Mesenchymal stem cell (in vitro differentiated cells and primary cell): ENCODE measurements around the gene ZFP64.

Experiments used
- DNase-seq: peaks from one replicate; pipeline ENCODE4 v3.0.0-alpha.2; 2013
- H2AFZ ChIP-seq: one replicate; pipeline ENCODE4 v1.6.1; 2013; ENCODE audit warnings: low read depth, mild to moderate bottlenecking, control low read depth, inconsistent platforms, low read length, moderate library complexity
- H2AK5ac ChIP-seq: 2 replicates; pipeline ENCODE4 v1.6.1; 2013; ENCODE audit warnings: low read length, moderate library complexity, mild to moderate bottlenecking, inconsistent platforms; ENCODE audit not compliant: severe bottlenecking
- H2BK120ac ChIP-seq: one replicate; pipeline ENCODE4 v1.6.1; 2013; ENCODE audit warnings: low read depth, mild to moderate bottlenecking, inconsistent platforms, low read length, moderate library complexity
- H2BK12ac ChIP-seq, 2 experiments: one replicate each; pipeline ENCODE4 v1.6.1; 2013; ENCODE audit warnings: inconsistent platforms in 2 of 2, low read length in 2 of 2, mild to moderate bottlenecking in 2 of 2, moderate library complexity in 2 of 2, control low read depth in 1 of 2
- H2BK15ac ChIP-seq: one replicate; pipeline ENCODE4 v1.6.1; 2013; ENCODE audit warnings: mild to moderate bottlenecking, low read depth, inconsistent platforms; ENCODE audit not compliant: poor library complexity, severe bottlenecking
- H2BK5ac ChIP-seq: 2 replicates; pipeline ENCODE4 v1.6.1; 2013; ENCODE audit warnings: low read depth, mild to moderate bottlenecking, low read length, control low read depth, inconsistent platforms; ENCODE audit not compliant: poor library complexity, severe bottlenecking
- H3K14ac ChIP-seq, 2 experiments: one replicate each; pipeline ENCODE4 v1.6.1; 2013; ENCODE audit warnings: inconsistent platforms in 2 of 2, low read length in 2 of 2, control low read depth in 1 of 2, mild to moderate bottlenecking in 1 of 2, moderate library complexity in 1 of 2
- H3K18ac ChIP-seq, 2 experiments: one replicate each; pipeline ENCODE4 v1.6.1; 2013; ENCODE audit warnings: inconsistent platforms in 2 of 2, low read length in 2 of 2, control low read depth in 1 of 2, low read depth in 1 of 2, mild to moderate bottlenecking in 1 of 2
- H3K23ac ChIP-seq, 2 experiments: one replicate each; pipeline ENCODE4 v1.6.1; 2013; ENCODE audit warnings: inconsistent platforms in 2 of 2, low read length in 2 of 2, mild to moderate bottlenecking in 2 of 2, moderate library complexity in 2 of 2, control low read depth in 1 of 2
- H3K27ac ChIP-seq: 2 replicates; pipeline ENCODE4 v1.5.1; 2013; ENCODE audit warnings: mild to moderate bottlenecking, moderate library complexity, low read length, control low read depth, inconsistent platforms; ENCODE audit not compliant: poor library complexity, severe bottlenecking
- H3K27me3 ChIP-seq, 2 experiments: 2 replicates each; pipeline versions ENCODE4 v1.6.1 to v1.7.0; 2013; ENCODE audit warnings: low read length in 2 of 2, mild to moderate bottlenecking in 2 of 2, moderate library complexity in 2 of 2, control low read depth in 1 of 2, inconsistent platforms in 1 of 2; ENCODE audit not compliant: control insufficient read depth in 1 of 2, insufficient read depth in 1 of 2
- H3K36me3 ChIP-seq, 2 experiments: 2 replicates each; pipeline versions ENCODE4 v1.6.1 to v1.7.0; 2013; ENCODE audit warnings: low read length in 2 of 2, control low read depth in 1 of 2, inconsistent platforms in 1 of 2, low read depth in 1 of 2, mild to moderate bottlenecking in 1 of 2; ENCODE audit not compliant: insufficient read depth in 2 of 2, control insufficient read depth in 1 of 2
- H3K4ac ChIP-seq, 2 experiments: one replicate each; pipeline ENCODE4 v1.6.1; 2013; ENCODE audit warnings: inconsistent platforms in 2 of 2, low read length in 2 of 2, mild to moderate bottlenecking in 2 of 2, moderate library complexity in 2 of 2, control low read depth in 1 of 2, low read depth in 1 of 2
- H3K4me1 ChIP-seq: 2 replicates; pipeline ENCODE4 v1.6.1; 2013; ENCODE audit warnings: low read depth, low read length, control low read depth; ENCODE audit not compliant: control insufficient read depth, insufficient read depth
- H3K4me2 ChIP-seq: 2 replicates; pipeline ENCODE4 v1.6.1; 2013; ENCODE audit warnings: low read length, mild to moderate bottlenecking, inconsistent platforms; ENCODE audit not compliant: poor library complexity, severe bottlenecking
- H3K4me3 ChIP-seq, 2 experiments: 2 replicates each; pipeline versions ENCODE4 v1.5.1 to v1.7.0; 2013; ENCODE audit warnings: low read length in 2 of 2, mild to moderate bottlenecking in 2 of 2, control low read depth in 1 of 2, low read depth in 1 of 2; ENCODE audit not compliant: insufficient read depth in 1 of 2
- H3K79me1 ChIP-seq: replicated peaks from 2 replicates; pipeline ENCODE4 v1.6.1; 2013; ENCODE audit warnings: mild to moderate bottlenecking, control low read depth, low read length, inconsistent platforms; ENCODE audit not compliant: poor library complexity, severe bottlenecking
- H3K9ac ChIP-seq: 2 replicates; pipeline ENCODE4 v1.7.0; 2013; ENCODE audit warnings: mild to moderate bottlenecking, low read length, moderate library complexity
- H3K9me3 ChIP-seq: 2 replicates; pipeline ENCODE4 v1.7.0; 2013; ENCODE audit warnings: mild to moderate bottlenecking, low read length; ENCODE audit not compliant: control insufficient read depth
- H4K8ac ChIP-seq: one replicate; pipeline ENCODE4 v1.6.1; 2013; ENCODE audit warnings: inconsistent platforms, mild to moderate bottlenecking, low read length, moderate library complexity
- H4K91ac ChIP-seq: one replicate; pipeline ENCODE4 v1.6.1; 2013; ENCODE audit warnings: mild to moderate bottlenecking, low read length, inconsistent platforms
- WGBS: methylation state at CpG from one replicate; pipeline ENCODE4 v1.1.7; 2013; ENCODE audit warnings: mixed read lengths; 5-methylcytosine and 5-hydroxymethylcytosine counted together

The ZFP64 gene

DNA sequence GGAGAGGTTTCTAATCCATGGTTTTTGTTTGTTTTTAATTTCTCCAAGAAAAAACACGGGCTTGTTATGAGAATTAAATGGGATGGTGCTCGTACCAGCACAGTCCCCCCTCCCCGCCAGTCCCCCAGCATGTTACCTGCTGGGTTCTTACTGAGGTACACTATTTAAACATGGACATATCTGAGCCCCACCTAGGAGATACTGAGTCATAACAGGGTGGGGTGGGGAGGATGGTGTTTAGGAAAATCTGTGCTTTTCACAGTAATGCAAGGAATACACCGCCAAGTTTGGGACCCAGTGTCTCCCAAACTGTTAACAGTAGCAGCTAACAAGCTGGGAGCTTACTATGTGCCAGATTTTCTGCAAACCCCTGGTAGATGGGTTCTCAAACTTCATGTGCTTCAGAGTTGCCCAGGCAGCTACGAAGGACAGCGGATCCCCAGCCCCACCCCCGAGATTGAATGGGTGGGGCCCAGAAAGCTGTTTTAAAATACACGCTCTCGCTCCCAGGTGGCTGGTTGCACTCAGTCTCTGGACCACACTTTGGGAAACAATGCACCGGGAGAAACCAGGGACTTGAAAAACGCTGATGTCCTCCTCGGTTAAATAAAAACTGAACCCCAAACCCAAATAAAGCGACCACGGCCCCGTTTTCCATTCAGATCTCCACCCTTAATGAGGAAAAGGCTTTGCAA, 995 bp downstream of the ZFP64 start:
- no peak overlapping the region for H2AK5ac ChIP-seq
- 9% methylated on average over 13 of the region's 15 CpGs for WGBS
- peak; percentile 55 for DNase-seq

DNA sequence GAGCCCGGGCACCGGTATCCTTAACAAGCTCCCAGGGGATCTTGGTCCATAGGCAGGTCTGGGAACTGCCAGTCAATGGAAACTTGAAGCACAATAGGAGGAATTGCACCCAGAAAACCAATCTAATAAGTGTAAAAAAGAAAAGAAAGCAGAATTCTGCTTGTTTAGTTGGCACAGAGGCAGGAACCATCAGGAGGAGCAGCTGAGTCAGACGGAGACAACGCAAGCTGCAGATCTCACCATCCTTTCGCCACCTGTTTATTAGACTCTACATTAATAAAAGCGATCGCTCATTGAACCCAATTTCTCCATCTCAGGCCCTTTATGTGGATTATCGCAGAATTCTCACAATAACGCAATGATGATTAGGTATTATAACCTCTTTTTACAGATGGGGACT, 9.8 kb downstream of the ZFP64 start:
- Histone ChIP-seq H2BK120ac (no peak overlapping the region), H2AFZ (no peak overlapping the region), H3K4me1 (peaks cover 2% of the 10 kb centered on the region), H3K18ac (no peak overlapping the region), H4K91ac (no peak overlapping the region), H3K27ac (no peak overlapping the region), H2BK15ac (no peak overlapping the region), H2BK12ac (no peak overlapping the region), H3K4me2 (no peak overlapping the region), H3K27me3 (no peaks in the 10 kb centered on the region), H3K14ac (no peak overlapping the region), H2BK5ac (no peak overlapping the region), H4K8ac (no peak overlapping the region), H3K9ac (no peak overlapping the region), H3K23ac (no peak overlapping the region), H3K9me3 (no peaks in the 10 kb centered on the region), H3K36me3 (peaks cover 27 to 59% of the 10 kb centered on the region in 2 experiments), H3K4ac (no peak overlapping the region), H3K4me3 (no peak overlapping the region), H2AK5ac (no peak overlapping the region), H3K79me1 (peaks cover 45% of the 10 kb centered on the region)
- WGBS: 98% methylated on average over 7 of the region's 9 CpGs
- no peak for DNase-seq

More for the DNA sequence above, 995 bp downstream of the ZFP64 start:
- Histone ChIP-seq H3K4me3 (peak overlapping the region; percentile 96 to 97), H4K8ac (no peak overlapping the region), H3K36me3 (peaks cover 0 to 15% of the 10 kb centered on the region in 2 experiments), H3K9ac (peak overlapping the region; percentile 92), H4K91ac (peak overlapping the region; percentile 27), H3K14ac (peak overlapping the region in 1 of 2 experiments; percentile 97), H2BK120ac (no peak overlapping the region), H2BK5ac (no peak overlapping the region), H3K27me3 (no peaks in the 10 kb centered on the region), H3K4ac (peak overlapping the region in 1 of 2 experiments; percentile 68), H3K27ac (peak overlapping the region; percentile 65), H2BK15ac (no peak overlapping the region), H3K9me3 (no peaks in the 10 kb centered on the region), H3K4me2 (peak overlapping the region; percentile 78), H3K23ac (peak overlapping the region in 1 of 2 experiments; percentile 11), H3K18ac (peak overlapping the region; percentile 33 to 100), H2AFZ (peak overlapping the region; percentile 84), H3K4me1 (peaks cover 13% of the 10 kb centered on the region), H3K79me1 (peaks cover 13% of the 10 kb centered on the region), H2BK12ac (no peak overlapping the region)

DNA sequence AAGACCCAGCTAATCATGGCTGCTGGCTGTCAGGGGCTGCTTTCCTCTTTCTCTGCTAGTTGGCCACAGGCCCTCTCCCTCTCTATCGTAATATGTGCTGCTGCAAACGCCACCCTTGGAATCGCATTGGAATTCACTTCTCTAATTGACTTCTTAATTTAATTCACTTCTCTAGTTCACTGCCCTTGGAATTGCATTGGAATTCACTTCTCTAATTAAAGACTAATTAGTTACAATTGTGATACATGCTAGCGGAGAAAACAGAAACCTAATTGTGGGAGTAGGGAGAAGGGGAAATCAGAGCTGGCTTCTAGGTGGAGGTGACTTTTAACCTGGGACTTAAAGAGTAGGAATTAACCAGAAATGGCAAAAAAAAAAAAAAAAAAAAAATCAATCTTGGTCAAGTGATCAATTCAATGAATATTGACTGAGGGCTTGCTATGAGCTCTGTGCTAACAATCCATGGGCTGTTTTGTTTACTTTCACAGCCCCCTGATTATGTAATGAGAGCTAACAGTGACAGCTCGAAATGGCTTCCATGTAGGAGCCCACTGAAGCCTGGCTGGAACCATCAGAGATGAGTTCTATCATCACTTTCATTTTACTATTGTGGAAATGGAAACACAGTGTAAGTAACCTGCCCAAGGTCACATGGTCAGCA, 11.3 kb downstream of the ZFP64 start:
- H3K4me3 ChIP-seq: no peak overlapping the region

DNA sequence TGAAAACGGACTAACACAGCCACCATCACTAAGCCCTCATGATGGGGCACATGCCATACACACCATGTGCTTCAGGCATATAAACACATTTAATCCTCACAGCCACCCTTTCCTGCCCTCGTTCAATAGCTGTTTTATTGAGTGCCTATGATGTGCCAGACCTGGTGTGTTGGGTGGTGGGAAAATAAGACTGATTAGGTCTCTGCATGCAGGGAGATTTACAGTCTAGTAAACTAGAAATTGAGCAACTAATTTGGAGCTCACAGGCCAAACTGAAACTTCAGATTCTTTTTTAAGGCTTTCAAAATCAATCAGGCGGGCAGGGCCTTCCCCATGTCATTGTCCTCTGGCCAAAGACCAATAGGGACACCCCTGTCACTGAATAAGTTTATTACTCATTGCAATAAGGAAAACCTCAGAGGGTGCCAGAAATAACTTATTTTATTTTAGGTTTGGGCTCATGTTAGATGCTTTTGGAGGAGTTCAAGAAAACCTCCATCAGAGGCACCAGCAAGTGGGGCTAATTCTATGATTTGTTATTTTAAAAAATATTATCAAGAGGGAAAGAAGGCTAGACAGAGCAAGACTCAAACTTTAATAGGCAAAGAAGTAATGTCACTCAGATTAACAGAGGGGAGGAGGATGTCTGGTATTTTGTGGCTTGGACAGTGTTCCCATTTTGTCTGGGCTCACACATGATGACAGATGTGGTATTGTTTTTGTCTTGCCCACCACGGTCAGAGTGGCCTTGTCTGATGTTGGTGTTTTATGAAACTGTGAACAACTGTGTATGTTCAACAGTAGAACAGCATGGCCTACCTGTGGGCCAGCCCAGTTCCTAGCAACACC, 12.0 kb downstream of the ZFP64 start:
- Histone ChIP-seq H3K4me2 (no peak overlapping the region), H3K36me3 (peaks cover 32 to 37% of the 10 kb centered on the region in 2 experiments), H3K9me3 (no peaks in the 10 kb centered on the region), H4K91ac (peak overlapping the region; percentile 50), H3K27me3 (no peaks in the 10 kb centered on the region), H2BK15ac (no peak overlapping the region), H3K23ac (no peak overlapping the region), H4K8ac (no peak overlapping the region), H3K14ac (no peak overlapping the region), H3K79me1 (peaks cover 53% of the 10 kb centered on the region), H3K18ac (no peak overlapping the region), H2AK5ac (no peak overlapping the region), H2BK120ac (no peak overlapping the region), H3K4me3 (no peak overlapping the region), H2BK12ac (no peak overlapping the region), H2BK5ac (no peak overlapping the region), H3K27ac (no peak overlapping the region), H2AFZ (no peak overlapping the region), H3K9ac (no peak overlapping the region), H3K4me1 (no peaks in the 10 kb centered on the region), H3K4ac (no peak overlapping the region)
- no peak for DNase-seq
- WGBS: 65% methylated on average over 3 of the region's 4 CpGs

More for the DNA sequence above, 11.3 kb downstream of the ZFP64 start:
- Histone ChIP-seq H3K4me1 (no peaks in the 10 kb centered on the region), H4K8ac (no peak overlapping the region), H3K4me2 (no peak overlapping the region), H3K27me3 (no peaks in the 10 kb centered on the region), H2AK5ac (no peak overlapping the region), H2BK15ac (no peak overlapping the region), H4K91ac (no peak overlapping the region), H2BK12ac (no peak overlapping the region), H2AFZ (no peak overlapping the region), H3K23ac (no peak overlapping the region), H3K36me3 (peaks cover 34 to 45% of the 10 kb centered on the region in 2 experiments), H3K79me1 (peaks cover 51% of the 10 kb centered on the region), H3K14ac (no peak overlapping the region), H3K18ac (no peak overlapping the region), H3K9ac (no peak overlapping the region), H2BK120ac (no peak overlapping the region), H3K9me3 (no peaks in the 10 kb centered on the region), H3K27ac (no peak overlapping the region), H3K4ac (no peak overlapping the region), H2BK5ac (no peak overlapping the region)
- WGBS: 94% methylated on average over 5 of the region's 5 CpGs
- DNase-seq: no peak
